Tibial artery (tissue), 4 donors: ENCODE data around the gene TNS3.
A peak's percentile ranks its signal among the peaks of the same experiment; 100 is the strongest.

Source experiments
- DNase-seq, 2 donors: peaks; one replicate each; pipeline ENCODE4 v3.0.0-alpha.2; 2019
- H3K27ac ChIP-seq, 2 donors: fragments of 200-600 bp; sonication (generic) in 1 of 2; 1 replicate in 1 of 2; 2 replicates in 1 of 2; pipeline ENCODE4 v1.5.1; 2018 to 2019; ENCODE audit warnings: mild to moderate bottlenecking in 1 of 2
- H3K27me3 ChIP-seq, 2 donors: fragments of 200-600 bp; sonication (generic) in 1 of 2; one replicate each; pipeline versions ENCODE4 v1.5.1 to v1.6.0; 2016 to 2019
- H3K36me3 ChIP-seq, 3 donors: fragments of 200-600 bp; sonication (generic) in 2 of 3; one replicate each; pipeline ENCODE4 v1.5.1; 2016 to 2019; ENCODE audit warnings: mild to moderate bottlenecking in 2 of 3
- H3K4me1 ChIP-seq, 4 donors: fragments of 200-600 bp; sonication (generic) in 2 of 4; 1 replicate in 3 of 4; 2 replicates in 1 of 4; pipeline ENCODE4 v1.5.1; 2016 to 2019
- H3K4me3 ChIP-seq, 2 donors: fragments of 200-600 bp; sonication (generic) in 1 of 2; 1 replicate in 1 of 2; 2 replicates in 1 of 2; pipeline ENCODE4 v1.5.1; 2018 to 2019; ENCODE audit warnings: mild to moderate bottlenecking in 2 of 2
- H3K9me3 ChIP-seq, 3 donors: fragments of 200-600 bp; sonication (generic) in 1 of 3; one replicate each; pipeline ENCODE4 v1.5.1; 2016 to 2019
- intact Hi-C: fragments of 100-400 bp; cut with DNase I; formaldehyde crosslinking; loops from one replicate; pipeline ENCODE4 v1.15.0; 2023; ENCODE audit warnings: low total_unique reads
- TF ChIP-seq, protein P1 (sequence below), 2 experiments: fragments of 200-600 bp in 1 of 2; fragments of 450-650 bp in 1 of 2; IDR thresholded peaks; one replicate each; pipeline ENCODE4 v1.5.1; 2017 to 2019; ENCODE audit warnings: antibody characterized with exemption in 2 of 2, mild to moderate bottlenecking in 1 of 2, moderate library complexity in 1 of 2

TNS3 gene

DNA sequence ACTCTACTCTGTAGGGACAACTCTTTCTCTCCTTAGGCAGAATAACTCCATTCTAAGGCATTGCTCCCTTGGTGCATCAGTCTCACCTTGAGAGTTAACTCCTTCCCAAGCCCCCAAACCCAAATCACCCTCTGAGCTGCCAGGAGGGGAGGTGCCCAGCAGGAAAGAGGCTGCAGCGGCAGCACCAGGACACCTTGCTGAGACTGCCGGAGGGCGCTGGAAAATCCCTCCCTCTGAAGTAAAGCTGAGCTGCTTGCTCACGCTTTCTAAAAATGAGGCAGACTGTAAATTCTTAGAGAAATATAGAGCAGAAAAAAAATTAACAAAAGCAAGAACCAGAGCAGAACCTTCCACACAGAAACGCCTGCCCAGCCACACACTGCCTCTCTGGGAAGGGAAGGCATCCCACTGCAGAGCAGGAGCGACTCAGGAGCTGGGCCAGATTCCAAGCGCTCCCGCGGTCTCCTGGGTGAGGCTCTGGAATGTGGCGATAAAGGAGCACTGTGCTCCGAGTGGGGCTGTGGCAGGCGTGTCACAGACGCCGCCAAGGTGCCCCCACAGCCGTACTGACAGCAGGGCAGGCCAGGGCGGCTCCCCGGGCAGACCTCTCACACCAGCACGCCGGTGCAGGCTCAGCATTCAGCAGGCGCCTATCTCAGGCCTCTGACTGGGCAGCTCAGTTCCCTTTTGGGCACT is 202.1 kb downstream of the TNS3 start:
- TF ChIP-seq, protein P1, sequence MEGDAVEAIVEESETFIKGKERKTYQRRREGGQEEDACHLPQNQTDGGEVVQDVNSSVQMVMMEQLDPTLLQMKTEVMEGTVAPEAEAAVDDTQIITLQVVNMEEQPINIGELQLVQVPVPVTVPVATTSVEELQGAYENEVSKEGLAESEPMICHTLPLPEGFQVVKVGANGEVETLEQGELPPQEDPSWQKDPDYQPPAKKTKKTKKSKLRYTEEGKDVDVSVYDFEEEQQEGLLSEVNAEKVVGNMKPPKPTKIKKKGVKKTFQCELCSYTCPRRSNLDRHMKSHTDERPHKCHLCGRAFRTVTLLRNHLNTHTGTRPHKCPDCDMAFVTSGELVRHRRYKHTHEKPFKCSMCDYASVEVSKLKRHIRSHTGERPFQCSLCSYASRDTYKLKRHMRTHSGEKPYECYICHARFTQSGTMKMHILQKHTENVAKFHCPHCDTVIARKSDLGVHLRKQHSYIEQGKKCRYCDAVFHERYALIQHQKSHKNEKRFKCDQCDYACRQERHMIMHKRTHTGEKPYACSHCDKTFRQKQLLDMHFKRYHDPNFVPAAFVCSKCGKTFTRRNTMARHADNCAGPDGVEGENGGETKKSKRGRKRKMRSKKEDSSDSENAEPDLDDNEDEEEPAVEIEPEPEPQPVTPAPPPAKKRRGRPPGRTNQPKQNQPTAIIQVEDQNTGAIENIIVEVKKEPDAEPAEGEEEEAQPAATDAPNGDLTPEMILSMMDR (IDR thresholded peaks at IDR 0.05): no peak
- peak; percentile 39 to 75 for DNase-seq
- H3K9me3 ChIP-seq: no peaks in the 10 kb centered on the region
- H3K4me3 ChIP-seq: peak overlapping the region; percentile 21 to 40
- H3K27me3 ChIP-seq: no peaks in the 10 kb centered on the region
- H3K27ac ChIP-seq: peak overlapping the region; percentile 55 to 61
- intact Hi-C loops: no loop called here
- peaks cover 0 to 36% (median 18%) of the 10 kb centered on the region in 4 donors for H3K4me1 ChIP-seq
- peaks cover 0 to 9% (median 5%) of the 10 kb centered on the region in 3 donors for H3K36me3 ChIP-seq

DNA sequence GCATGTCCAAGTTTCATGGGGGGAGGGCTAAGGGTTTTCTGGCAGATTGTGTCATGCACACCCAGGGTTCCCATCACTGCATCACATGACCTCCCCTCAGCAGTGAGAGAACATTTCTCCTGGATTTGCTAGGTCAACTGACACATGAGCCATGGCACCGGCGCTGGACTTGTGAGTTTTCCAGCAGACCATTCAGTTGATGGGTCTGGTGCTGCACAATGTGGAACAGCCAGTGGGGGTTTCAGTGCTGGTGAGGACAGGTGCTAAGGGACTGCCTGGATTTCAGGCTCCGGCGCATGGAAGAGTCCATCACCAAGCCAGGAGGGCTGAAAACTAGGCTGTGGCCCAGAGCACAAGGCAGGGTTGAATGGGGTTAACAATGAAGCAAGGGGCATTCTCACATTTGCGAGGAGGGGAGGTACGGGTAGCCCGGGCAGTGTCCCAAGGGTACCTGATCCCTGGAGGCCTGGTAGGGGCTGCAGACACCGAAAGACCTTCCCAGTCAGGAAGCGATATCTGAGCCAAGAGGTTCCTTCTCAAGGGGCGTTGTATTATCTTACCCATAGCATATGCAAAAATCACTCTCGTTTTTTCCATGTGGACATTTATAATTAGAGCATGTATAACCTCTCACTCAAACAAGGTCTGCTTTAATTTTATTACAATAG is 203.0 kb downstream of the TNS3 start:
- no peak overlapping the region for H3K4me3 ChIP-seq
- H3K27me3 ChIP-seq: no peaks in the 10 kb centered on the region
- DNase-seq: peak in 1 of 2 donors; percentile 49
- peaks cover 0 to 45% (median 20%) of the 10 kb centered on the region in 4 donors for H3K4me1 ChIP-seq
- H3K36me3 ChIP-seq: peaks cover 0 to 2% (median 2%) of the 10 kb centered on the region in 3 donors
- TF ChIP-seq, protein P1 (IDR thresholded peaks at IDR 0.05): no peak
- H3K27ac ChIP-seq: no peak overlapping the region
- intact Hi-C loops: no loop called here
- H3K9me3 ChIP-seq: no peaks in the 10 kb centered on the region

DNA sequence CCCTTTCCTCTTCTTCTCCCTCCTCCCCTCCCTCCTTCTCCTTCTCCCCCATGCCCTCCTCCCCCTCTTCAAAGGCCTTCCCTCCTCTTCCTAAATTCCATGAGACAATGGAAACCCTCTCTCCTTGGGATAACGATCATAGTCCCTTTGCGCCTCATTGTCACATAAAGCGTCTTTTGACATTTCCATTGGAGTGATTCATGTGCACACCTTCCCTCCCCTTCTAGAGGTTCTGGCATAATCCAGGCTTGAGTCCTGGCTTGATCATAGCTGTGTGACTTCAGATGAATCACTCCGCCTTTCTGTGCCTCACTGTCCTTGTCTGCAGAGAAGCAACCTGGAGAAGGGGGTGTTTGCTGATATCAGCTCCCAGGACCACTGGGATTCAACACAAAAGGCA is 204.2 kb downstream of the TNS3 start:
- no peak overlapping the region for H3K27ac ChIP-seq
- TF ChIP-seq, protein P1 (IDR thresholded peaks at IDR 0.05): no peak
- no peaks in the 10 kb centered on the region for H3K27me3 ChIP-seq
- no peaks in the 10 kb centered on the region for H3K9me3 ChIP-seq
- no peaks in the 10 kb centered on the region for H3K36me3 ChIP-seq
- H3K4me3 ChIP-seq: no peak overlapping the region
- peaks cover 0 to 46% (median 21%) of the 10 kb centered on the region in 4 donors for H3K4me1 ChIP-seq
- DNase-seq: no peak
- intact Hi-C loops: no loop called here

DNA sequence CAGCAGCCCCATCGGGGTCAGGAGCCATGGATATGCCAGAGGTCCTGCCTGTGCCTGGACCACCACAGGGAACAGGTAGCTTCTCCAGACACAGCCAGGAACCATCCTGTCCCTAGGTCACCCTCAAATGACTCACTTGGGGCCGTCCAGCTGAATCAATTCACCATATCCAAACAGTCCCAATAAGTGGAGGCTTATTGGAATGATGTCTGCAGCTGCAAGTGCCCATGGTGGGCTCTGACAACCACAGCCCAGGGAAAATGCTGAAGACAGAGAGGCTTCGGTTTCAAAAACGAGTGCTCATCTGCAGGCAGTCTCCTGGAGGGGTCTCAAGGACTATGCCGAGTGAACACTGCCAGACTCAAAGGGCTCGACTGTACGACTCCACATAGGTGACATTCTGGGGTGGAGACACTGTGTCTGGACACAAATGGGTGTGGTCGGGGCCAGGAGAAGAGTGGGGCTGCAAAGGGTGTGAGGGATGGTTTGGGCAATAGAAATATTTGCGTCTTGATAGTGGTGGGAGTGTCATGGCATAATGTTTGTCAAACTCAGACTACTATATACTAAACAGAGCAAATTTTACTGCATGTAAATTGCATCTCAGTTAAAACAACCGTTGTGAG is 204.8 kb downstream of the TNS3 start:
- Histone ChIP-seq H3K36me3 (no peaks in the 10 kb centered on the region), H3K4me1 (peaks cover 0 to 52% (median 25%) of the 10 kb centered on the region in 4 donors), H3K27ac (no peak overlapping the region), H3K9me3 (no peaks in the 10 kb centered on the region), H3K4me3 (no peak overlapping the region), H3K27me3 (no peaks in the 10 kb centered on the region)
- intact Hi-C loops: no loop called here
- DNase-seq: peak in 1 of 2 donors; percentile 25
- TF ChIP-seq, protein P1 (IDR thresholded peaks at IDR 0.05): no peak

DNA sequence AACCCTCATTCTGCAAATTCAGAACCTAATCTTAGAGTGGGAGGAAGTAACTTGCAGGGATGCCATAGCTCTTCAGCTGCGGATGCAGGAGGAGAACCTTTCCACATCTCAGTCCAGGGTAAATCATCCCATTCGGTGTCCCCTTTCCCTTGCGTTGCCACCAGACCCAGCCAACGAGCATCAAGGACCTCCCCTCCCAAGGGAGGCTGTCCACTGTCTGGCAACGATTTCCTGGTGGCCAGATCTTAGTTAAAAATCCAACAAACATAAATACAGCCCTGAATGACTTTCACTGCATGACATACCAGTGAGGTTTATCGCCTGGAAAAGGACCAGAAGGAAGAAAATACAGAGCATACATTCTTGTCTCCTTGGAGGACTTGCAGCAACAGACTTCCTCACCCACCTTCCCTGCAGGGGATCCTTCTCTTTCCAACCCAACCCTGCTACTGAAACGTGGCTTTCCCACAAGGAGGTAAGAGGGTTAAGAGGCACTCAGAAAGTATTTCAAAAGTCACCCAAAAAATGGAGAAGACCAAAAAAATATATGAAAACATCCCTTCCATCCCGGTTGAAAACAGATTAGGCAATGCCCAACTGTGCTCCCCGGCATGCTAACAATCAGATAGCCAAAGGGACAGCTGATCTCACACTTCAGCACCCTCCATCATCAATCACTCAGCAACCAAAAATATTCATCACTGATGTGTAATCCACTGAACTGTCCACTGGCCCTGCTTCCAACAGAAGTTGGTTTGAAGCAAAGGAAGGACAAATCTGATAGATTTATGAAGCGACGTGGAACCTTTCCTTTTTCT is 206.6 kb downstream of the TNS3 start:
- intact Hi-C loops: no loop called here
- Histone ChIP-seq H3K27ac (no peak overlapping the region), H3K4me3 (no peak overlapping the region), H3K27me3 (no peaks in the 10 kb centered on the region), H3K36me3 (no peaks in the 10 kb centered on the region), H3K4me1 (peaks cover 0 to 62% (median 26%) of the 10 kb centered on the region in 4 donors), H3K9me3 (no peaks in the 10 kb centered on the region)
- peak in 1 of 2 donors; percentile 62 for DNase-seq
- TF ChIP-seq, protein P1 (IDR thresholded peaks at IDR 0.05): no peak
